Osteoblast (primary cell): ENCODE measurements around the gene MRGPRG. TPM values are rescaled to one million over a fixed set of nuclear protein-coding genes. Genes with fewer than 3 reads are reported as not detected.

ENCODE experiments used
- DNase-seq: peaks from one replicate; pipeline ENCODE4 v3.0.0; 2011; ENCODE audit warnings: low spot score, mixed read lengths; ENCODE audit not compliant: insufficient read length; ENCODE audit errors: missing footprints
- H2AFZ ChIP-seq: 2 replicates; pipeline ENCODE4 v1.6.0; 2011; ENCODE audit warnings: mild to moderate bottlenecking, low read length
- H3K27ac ChIP-seq: 2 replicates; pipeline ENCODE4 v1.5.1; 2011; ENCODE audit warnings: mild to moderate bottlenecking, low read depth, low read length, moderate library complexity
- H3K27me3 ChIP-seq: 2 replicates; pipeline ENCODE4 v1.6.0; 2012; ENCODE audit warnings: mild to moderate bottlenecking, control low read depth, inconsistent platforms, low read length, moderate library complexity; ENCODE audit not compliant: insufficient read depth
- H3K36me3 ChIP-seq: 2 replicates; pipeline ENCODE4 v1.5.1; 2011; ENCODE audit warnings: mild to moderate bottlenecking, low read length, control low read depth, moderate library complexity; ENCODE audit not compliant: insufficient read depth
- H3K4me1 ChIP-seq: 2 replicates; pipeline ENCODE4 v1.5.1; 2011; ENCODE audit warnings: mild to moderate bottlenecking, low read length, control low read depth, moderate library complexity; ENCODE audit not compliant: insufficient read depth
- H3K4me2 ChIP-seq: 2 replicates; pipeline ENCODE4 v1.6.0; 2011; ENCODE audit warnings: mild to moderate bottlenecking, low read length; ENCODE audit not compliant: insufficient read depth
- H3K4me3 ChIP-seq: fragments of 200-600 bp; sonication (generic); 3 replicates; pipeline ENCODE4 v1.5.1; 2012; ENCODE audit warnings: mild to moderate bottlenecking, low read length, inconsistent platforms; ENCODE audit not compliant: insufficient read depth
- H3K79me2 ChIP-seq: 2 replicates; pipeline ENCODE4 v1.6.0; 2012; ENCODE audit warnings: mild to moderate bottlenecking, low read length, control low read depth, inconsistent platforms; ENCODE audit not compliant: insufficient read depth
- H3K9me3 ChIP-seq: 2 replicates; pipeline ENCODE4 v1.5.1; 2011; ENCODE audit warnings: low read depth, low read length, control low read depth
- H4K20me1 ChIP-seq: 2 replicates; pipeline ENCODE4 v1.6.0; 2012; ENCODE audit warnings: mild to moderate bottlenecking, low read length, control low read depth; ENCODE audit not compliant: insufficient read depth
- total RNA-seq: library from RNA; depleted of rRNA; stranded (reverse); fragments of >200 nt; gene quantifications from 2 replicates; pipeline ENCODE4 v1.2.3, GENCODE V29; 2012
- TF ChIP-seq, protein P1 (sequence below): IDR thresholded peaks from 2 replicates; pipeline ENCODE4 v1.5.1; 2011; ENCODE audit warnings: mild to moderate bottlenecking, low read depth, low read length, moderate library complexity; ENCODE audit errors: extremely low read depth

The MRGPRG gene
- total RNA-seq, 1 donor, result not detected

DNA sequence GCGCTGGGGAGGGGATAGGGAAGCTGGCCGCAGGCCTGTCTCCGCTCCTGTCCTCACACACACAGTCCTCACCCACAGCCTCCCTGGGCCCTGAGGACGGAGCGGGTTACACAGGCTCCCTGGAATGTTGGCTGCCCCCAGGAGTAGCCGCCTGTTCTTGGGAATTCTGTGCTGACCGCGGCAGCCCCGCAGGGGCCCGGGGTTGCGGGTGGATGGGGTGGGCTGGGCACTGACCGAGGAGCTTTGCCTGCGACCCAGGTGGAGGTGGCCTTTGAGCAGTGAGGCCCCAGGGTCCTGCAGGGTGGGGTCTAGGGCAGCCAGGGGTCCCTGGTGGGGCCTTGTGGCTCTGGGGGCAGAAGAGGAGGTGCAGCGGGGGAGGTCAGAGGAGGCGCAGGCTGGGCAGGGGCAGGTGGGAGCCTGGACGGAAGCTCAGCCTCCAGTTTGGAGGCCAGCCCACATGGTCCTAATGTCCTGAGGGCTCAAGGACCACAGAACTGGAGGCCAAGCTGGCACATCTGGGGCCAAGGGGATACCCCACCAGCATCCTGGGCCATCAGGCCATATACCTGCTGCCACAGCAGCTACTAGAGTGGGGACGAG lies 6.6 kb upstream of the MRGPRG start:
- Histone ChIP-seq H3K4me1 (no peaks in the 10 kb centered on the region), H3K27me3 (peaks cover 29% of the 10 kb centered on the region), H3K79me2 (no peaks in the 10 kb centered on the region), H3K9me3 (no peaks in the 10 kb centered on the region), H3K27ac (no peak overlapping the region), H3K4me2 (no peak overlapping the region), H3K36me3 (no peaks in the 10 kb centered on the region), H3K4me3 (no peak overlapping the region), H2AFZ (no peak overlapping the region), H4K20me1 (no peaks in the 10 kb centered on the region)
- peak; percentile 85 for DNase-seq
- TF ChIP-seq, protein P1, sequence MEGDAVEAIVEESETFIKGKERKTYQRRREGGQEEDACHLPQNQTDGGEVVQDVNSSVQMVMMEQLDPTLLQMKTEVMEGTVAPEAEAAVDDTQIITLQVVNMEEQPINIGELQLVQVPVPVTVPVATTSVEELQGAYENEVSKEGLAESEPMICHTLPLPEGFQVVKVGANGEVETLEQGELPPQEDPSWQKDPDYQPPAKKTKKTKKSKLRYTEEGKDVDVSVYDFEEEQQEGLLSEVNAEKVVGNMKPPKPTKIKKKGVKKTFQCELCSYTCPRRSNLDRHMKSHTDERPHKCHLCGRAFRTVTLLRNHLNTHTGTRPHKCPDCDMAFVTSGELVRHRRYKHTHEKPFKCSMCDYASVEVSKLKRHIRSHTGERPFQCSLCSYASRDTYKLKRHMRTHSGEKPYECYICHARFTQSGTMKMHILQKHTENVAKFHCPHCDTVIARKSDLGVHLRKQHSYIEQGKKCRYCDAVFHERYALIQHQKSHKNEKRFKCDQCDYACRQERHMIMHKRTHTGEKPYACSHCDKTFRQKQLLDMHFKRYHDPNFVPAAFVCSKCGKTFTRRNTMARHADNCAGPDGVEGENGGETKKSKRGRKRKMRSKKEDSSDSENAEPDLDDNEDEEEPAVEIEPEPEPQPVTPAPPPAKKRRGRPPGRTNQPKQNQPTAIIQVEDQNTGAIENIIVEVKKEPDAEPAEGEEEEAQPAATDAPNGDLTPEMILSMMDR, result no peak

DNA sequence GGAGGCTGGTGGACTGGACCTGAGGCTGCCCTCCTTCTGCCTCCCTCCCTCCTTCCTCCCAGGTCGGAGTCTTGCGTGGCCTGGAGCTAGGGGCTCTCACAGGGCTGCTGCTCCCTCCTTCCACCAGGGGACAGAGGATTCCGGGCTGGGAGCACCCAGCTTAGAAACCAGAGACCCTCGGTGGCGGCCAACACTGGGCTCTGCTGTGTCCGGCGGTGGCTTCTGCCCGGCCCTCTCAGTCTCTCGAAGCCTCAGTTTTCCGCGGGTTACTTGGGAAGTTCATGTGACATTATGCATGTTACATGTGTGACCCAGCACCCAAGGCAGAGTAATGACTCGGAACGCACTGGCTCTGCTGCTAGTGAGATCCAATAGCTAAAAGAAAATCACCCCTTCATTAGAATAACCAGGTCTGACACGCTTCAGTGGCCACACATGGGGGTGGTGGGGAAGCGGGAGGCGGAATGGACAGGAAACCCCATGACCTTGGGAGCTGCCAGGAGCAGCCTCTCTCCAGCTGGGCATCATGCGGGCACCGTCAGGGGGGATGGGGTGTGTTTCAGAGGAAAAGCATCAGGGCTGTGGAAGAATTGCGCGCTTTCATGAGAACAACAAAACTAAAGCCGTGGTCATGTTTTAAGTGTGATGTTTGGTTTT lies 5.9 kb upstream of the MRGPRG start:
- Histone ChIP-seq H3K4me3 (no peak overlapping the region), H3K79me2 (no peaks in the 10 kb centered on the region), H4K20me1 (no peaks in the 10 kb centered on the region), H3K4me1 (no peaks in the 10 kb centered on the region), H3K9me3 (no peaks in the 10 kb centered on the region), H3K27ac (no peak overlapping the region), H3K27me3 (peaks cover 29% of the 10 kb centered on the region), H3K36me3 (no peaks in the 10 kb centered on the region), H2AFZ (no peak overlapping the region), H3K4me2 (no peak overlapping the region)
- TF ChIP-seq, protein P1, result no peak
- peak; percentile 78 for DNase-seq

DNA sequence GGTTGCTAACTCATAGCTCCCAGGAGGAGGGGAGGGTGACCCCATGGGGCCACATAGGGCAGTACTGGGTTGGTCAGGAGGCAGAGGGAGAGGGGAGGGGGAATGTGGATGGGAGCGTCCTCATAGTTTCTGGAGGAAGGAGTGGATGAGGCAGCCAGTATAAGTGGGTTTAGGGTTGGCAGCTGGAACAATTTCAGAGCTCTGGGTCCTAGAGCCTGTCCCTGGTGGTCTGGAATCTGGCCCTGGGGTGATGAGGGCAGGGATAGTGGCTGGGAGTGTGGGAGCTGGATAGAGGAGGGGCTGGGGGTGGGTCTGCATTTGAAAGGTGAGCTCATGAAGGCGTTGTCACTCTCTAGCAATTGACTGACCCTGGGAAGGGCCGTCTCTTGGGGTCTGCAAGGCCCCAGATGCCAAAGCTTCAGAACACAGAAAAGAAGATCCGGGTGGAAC lies 5.3 kb upstream of the MRGPRG start:
- peaks cover 29% of the 10 kb centered on the region for H3K27me3 ChIP-seq
- DNase-seq, result peak; percentile 76

More for the DNA sequence above, 5.3 kb upstream of the MRGPRG start:
- Histone ChIP-seq H3K4me3 (no peak overlapping the region), H3K4me2 (no peak overlapping the region), H4K20me1 (no peaks in the 10 kb centered on the region), H3K79me2 (no peaks in the 10 kb centered on the region), H3K27ac (no peak overlapping the region), H2AFZ (no peak overlapping the region), H3K36me3 (no peaks in the 10 kb centered on the region), H3K9me3 (no peaks in the 10 kb centered on the region), H3K4me1 (no peaks in the 10 kb centered on the region)
- TF ChIP-seq, protein P1, result no peak
